Cerebellar nuclear complex (tissue), 1 donor: ENCODE results near the gene CREBZF.
"Not testable (repeated sequence)": the region's sequence is repeated elsewhere in the genome, so short reads cannot be mapped to it uniquely, and the experiment has no call there.

ENCODE experiments used
- DNase-seq, 2 experiments: peaks; one replicate each; lab custom pipeline; 2025; lab: John Stamatoyannopoulos, UW

Gene CREBZF

DNA sequence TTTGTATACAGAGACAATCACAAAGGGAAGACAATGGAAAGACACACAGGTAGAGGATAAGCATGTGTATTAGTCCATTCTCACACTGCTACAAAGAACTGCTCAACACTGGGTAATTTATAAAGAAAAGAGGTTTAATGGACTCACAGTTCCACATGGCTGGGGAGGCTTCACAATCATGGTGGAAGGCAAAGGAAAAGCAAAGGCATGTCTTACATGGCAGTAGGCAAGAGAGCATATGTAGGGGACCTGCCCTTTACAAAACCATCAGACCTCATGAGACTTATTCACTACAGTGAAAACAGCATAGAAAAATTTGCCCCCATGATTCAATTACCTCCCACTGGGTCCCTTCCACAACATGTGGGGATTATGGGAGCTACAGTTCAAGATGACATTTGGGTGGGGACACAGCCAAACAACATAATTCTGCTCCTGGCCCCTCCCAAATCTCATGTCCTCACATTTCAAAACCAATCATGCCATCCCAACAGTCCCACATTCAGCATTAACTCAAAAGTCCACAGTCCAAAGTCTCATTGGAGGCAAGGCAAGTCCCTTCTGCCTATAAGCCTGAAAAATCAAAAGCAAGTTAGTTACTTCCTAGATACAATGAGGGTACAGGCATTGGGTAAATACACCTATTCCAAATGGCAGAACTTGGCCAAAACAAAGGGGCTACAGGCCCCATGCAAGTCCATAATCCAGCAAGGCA is 6.2 kb upstream of the CREBZF start:
- not testable (repeated sequence) for DNase-seq

GRCh38 chr11:85668157-85668556 is 3.2 kb upstream of the CREBZF start:
- no peak for DNase-seq

DNA sequence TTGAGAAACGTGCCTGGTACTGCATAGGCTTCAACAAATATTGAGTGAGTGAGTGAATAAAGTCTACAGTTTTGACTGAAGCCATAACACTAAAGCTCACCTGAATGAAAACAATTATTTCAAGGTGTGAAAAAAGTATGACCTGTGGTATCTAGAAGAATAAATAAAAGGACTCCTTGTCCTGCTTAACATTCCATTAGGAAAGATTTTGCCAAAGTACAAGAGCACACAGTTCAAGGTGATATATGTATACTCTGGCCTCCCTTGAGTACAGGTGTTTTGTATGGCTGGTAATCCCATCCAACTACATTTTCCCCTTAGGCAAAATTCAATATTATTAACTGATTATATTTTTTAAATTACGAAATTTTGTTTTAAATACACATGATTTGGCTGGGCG is 1.8 kb upstream of the CREBZF start:
- no peak for DNase-seq

- DNase-seq = no peak
Measured at GRCh38 chr11:85665733-85666132, 804 bp upstream of the CREBZF start.

- DNase-seq = peak in 1 of 2 experiments; percentile 14
Measured at GRCh38 chr11:85663753-85664614, 945 bp downstream of the CREBZF start.

DNA sequence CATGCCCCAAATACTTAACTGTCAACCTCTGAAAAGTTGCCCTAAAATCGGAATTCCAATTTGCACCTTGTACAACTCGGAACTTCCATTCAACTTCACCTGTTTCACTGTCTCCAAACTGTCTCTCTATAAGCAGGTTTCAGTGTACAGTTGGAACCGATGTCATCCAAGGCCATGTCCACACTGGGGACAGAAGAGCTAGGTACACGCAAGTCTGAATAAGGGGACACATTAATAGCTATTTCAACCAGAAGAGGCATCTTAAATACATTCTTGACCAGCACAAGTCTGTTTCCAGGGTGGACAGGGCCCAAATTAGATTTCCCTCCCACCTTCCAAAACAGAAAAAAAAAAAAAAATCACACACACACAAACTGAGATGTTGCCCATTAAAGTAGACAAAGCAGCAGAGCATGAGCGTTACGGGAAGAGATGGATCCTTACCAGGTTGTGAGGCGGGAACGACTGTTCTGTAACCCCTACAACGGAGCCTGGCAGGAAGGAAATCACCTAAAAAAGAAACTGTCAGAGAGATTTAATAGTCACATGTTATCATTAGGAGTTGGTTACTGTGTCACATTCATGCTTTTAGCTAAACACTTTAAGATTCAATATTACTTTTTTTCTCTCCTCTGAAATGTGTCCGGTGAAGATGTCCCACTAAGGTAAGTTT is 1.7 kb downstream of the CREBZF start:
- DNase-seq = no peak

GRCh38 chr11:85661972-85662664 is 2.8 kb downstream of the CREBZF start:
- DNase-seq = no peak

- no peak for DNase-seq
Measured at GRCh38 chr11:85658180-85658579, 6.7 kb downstream of the CREBZF start.

DNA sequence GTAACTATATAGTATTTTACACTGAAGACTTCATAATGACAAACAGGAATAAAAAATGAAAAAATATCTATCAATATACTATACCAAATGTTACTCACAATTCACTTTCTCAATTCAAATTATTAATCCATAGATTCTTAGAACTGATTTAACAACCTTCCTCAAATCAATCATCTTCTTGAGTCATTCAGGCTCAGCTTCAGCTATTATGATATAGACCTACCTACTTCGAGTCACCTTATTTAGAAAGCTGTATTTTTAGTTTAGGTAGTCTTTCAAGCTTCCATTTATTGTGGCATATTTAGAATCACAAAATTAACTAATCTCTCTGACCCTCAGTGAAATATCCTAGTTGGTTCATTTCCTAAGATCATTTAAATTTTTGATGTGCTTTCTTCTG is 8.2 kb downstream of the CREBZF start:
- no peak for DNase-seq

DNA sequence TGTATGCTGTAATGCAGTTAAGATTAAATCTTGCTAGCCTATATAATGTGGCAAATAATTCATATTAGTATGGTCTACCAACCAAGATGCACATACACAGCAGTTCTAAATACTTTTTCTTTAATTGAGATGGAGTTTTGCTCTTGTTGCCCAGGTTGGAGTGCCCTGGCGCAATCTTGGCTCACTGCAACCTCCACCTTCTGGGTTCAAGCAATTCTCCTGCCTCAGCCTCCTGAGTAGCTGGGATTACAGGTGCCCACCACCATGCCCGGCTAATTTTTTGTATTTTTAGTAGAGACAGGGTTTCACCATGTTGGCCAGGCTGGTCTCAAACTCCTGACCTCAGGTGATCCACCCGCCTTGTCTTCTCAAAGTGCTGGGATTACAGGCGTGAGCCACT is 10.6 kb downstream of the CREBZF start:
- DNase-seq = not testable (repeated sequence)

- DNase-seq = no peak
Measured at GRCh38 chr11:85652786-85653447, 12.0 kb downstream of the CREBZF start.

DNA sequence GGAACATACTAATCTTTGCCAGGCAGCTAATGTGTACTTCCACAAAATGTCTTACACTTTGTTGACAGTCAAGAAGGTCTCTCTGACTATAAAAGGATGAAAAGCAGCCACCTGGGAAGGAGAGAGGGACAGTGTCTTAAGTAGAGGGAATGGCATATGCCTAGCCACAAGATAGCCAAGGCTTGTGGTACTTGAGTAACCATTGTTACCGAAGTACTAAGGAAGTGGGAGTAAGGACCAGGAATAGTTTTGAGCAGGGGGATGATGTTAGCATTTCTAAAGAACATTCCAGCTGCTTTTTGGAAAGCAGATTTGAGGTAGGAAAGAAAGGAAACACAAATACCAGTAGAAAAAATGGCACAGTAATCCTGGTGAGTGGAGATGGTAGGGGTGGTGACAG is 13.8 kb downstream of the CREBZF start:
- DNase-seq = no peak

GRCh38 chr11:85647604-85648299 is 17.2 kb downstream of the CREBZF start, which contains the start of gene TMEM126A:
TSS of gene TMEM126A (plus strand) at chr11:85647967. CDS start at chr11:85650256, 2,289 bp downstream.
- peak; percentile 33 to 71 for DNase-seq

- DNase-seq = no peak
Measured at GRCh38 chr11:85647078-85647477, 17.9 kb downstream of the CREBZF start.

GRCh38 chr11:85643191-85643614 is 21.7 kb downstream of the CREBZF start:
- DNase-seq = no peak

DNA sequence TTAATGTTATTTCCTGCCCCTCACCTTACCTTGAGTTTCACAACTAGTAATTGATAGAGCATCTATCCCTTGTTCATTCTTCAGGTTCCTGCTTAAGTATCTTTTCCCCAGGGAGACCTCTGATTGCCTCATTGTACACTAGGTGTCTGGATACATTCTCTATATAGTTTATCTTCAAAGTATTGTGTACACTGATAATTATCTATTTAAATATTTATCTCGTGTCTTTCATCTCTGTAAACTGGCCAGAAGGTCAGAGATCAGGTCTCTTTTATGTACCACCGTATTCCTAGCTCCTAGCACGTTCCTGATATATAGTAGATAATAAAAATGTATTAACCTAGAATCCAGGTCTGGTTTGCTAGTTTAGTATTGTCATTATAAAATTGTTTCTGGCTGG is 30.2 kb downstream of the CREBZF start:
- DNase-seq = no peak

DNA sequence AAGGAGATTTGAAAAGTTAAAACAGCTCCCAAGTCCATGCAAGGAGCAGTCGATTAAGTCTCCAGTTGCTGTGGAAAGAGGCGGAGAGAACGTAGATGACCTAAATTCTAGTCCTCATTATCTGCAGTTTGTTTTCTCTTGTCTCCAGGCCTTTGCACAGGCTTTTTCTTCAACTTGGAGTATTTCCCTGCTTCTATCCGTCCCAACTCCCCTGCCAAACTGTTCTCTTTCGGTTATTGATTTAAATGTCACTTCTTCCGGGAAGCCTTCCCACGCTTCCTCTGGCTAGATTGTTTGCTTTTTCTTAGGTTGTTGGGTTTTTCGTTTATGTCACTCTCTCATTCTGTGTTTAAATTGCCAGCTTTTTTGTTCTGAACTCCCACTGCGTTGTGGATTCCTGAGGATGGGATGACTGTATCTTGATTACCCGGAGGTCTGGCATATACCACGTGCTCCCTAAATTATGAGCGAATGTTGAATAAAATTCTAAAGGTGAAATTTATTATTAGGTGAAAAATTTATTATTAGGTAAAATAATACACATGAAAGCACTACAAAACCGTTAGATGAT is 36.1 kb downstream of the CREBZF start:
- DNase-seq = no peak

DNA sequence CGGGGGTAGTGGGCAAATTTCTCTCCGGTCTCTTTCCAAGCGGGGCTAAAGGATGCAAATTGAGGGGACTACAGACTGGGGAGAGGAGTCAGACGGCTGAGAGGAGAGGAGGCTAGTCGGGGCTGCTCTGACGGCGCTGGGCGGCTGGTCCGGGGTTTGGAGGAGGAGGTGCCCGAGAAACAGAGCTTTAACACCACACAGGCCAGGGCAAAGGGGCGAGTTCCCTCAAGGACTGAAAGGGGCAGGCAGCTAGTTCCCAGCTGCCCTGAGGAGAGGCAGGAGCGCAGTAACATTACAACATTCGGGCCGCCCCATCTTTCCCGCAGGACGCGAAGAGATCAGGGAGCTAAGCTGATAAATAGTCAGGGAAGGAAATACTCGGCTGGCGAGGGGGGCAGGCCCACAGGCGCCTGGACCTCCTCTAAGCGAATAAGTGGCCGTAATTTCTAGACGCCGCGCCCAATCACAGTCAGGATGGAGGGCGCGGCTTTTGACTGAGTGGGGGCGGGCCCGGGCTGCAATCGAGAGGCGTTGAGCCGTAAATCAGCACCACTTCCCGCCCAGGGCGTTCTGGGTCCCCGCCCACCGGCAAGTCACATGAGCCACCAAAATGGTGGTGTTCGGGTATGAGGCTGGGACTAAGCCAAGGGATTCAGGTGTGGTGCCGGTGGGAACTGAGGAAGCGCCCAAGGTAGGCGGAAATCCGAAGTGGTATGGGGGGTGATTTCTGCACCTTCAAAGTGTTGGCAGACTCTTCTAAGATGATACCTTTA is 36.7 kb downstream of the CREBZF start, which contains the start of gene TMEM126B:
Gene TMEM126B (plus strand): TSS at position 596 of the 773 bp plus-strand sequence. CDS start 15 bp downstream, at position 611.
- peak; percentile 96 to 99 for DNase-seq

- peak; percentile 3 to 47 for DNase-seq
Measured at GRCh38 chr11:85627332-85627997, 37.5 kb downstream of the CREBZF start, which contains the start of gene DLG2. TSS of gene DLG2 (minus strand) at chr11:85627344.
